Measurements from ENCODE around the gene PIM2.
"Not testable (repeated sequence)": the region's sequence is repeated elsewhere in the genome, so short reads cannot be mapped to it uniquely, and the experiment has no call there.

Gene PIM2

GRCh38 chrX:48890296-48890925, 28.4 kb downstream of the PIM2 start:
- Histone ChIP-seq H3K27ac (no peak overlapping the region), H3K79me2 (ENCODE audit: insufficient read depth, low read depth) (no peaks in the 10 kb centered on the region), H3K4me2 (no peak overlapping the region), H3K4me1 (ENCODE audit: low read depth, poor library complexity, severe bottlenecking) (peaks cover 10% of the 10 kb centered on the region), H3K36me3 (ENCODE audit: insufficient read depth) (no peaks in the 10 kb centered on the region), H3K4me3 (IDR thresholded peaks at IDR 0.05; ENCODE audit: insufficient read depth, low read depth, low read length) (no peak overlapping the region), H4K20me1 (ENCODE audit: insufficient read depth) (no peaks in the 10 kb centered on the region), H2AFZ (ENCODE audit: low read depth) (no peak overlapping the region), H3K27me3 (ENCODE audit: insufficient read depth, low read depth) (no peaks in the 10 kb centered on the region), H3K9ac (no peak overlapping the region)
- no peak for TF ChIP-seq CTCF (conservative IDR thresholded peaks at IDR 0.05; ENCODE audit: low read depth, low read length)

GRCh38 chrX:48886586-48886985, 32.2 kb downstream of the PIM2 start:
- not testable (repeated sequence) for H4K20me1 ChIP-seq (ENCODE audit: insufficient read depth); H3K36me3 ChIP-seq (ENCODE audit: insufficient read depth); H3K4me2 ChIP-seq; H3K9ac ChIP-seq; H3K79me2 ChIP-seq (ENCODE audit: insufficient read depth, low read depth); H3K27ac ChIP-seq; H3K4me1 ChIP-seq (ENCODE audit: low read depth, poor library complexity, severe bottlenecking); H3K4me3 ChIP-seq (IDR thresholded peaks at IDR 0.05; ENCODE audit: insufficient read depth, low read depth, low read length); H3K27me3 ChIP-seq (ENCODE audit: insufficient read depth, low read depth); H2AFZ ChIP-seq (ENCODE audit: low read depth)

GRCh38 chrX:48883729-48884128, 35.1 kb downstream of the PIM2 start:
- no peak overlapping the region for H3K4me3 ChIP-seq (IDR thresholded peaks at IDR 0.05; ENCODE audit: insufficient read depth, low read depth, low read length)
- no peaks in the 10 kb centered on the region for H3K4me1 ChIP-seq (ENCODE audit: low read depth, poor library complexity, severe bottlenecking)
- no peak for TF ChIP-seq CTCF (conservative IDR thresholded peaks at IDR 0.05; ENCODE audit: low read depth, low read length)
- H3K4me2 ChIP-seq: no peak overlapping the region
- H2AFZ ChIP-seq (ENCODE audit: low read depth): no peak overlapping the region
- H3K79me2 ChIP-seq (ENCODE audit: insufficient read depth, low read depth): no peaks in the 10 kb centered on the region
- no peak overlapping the region for H3K27ac ChIP-seq
- no peaks in the 10 kb centered on the region for H3K36me3 ChIP-seq (ENCODE audit: insufficient read depth)
- no peak overlapping the region for H3K9ac ChIP-seq
- H3K27me3 ChIP-seq (ENCODE audit: insufficient read depth, low read depth): no peaks in the 10 kb centered on the region
- H4K20me1 ChIP-seq (ENCODE audit: insufficient read depth): no peaks in the 10 kb centered on the region

GRCh38 chrX:48876944-48877343, 41.9 kb downstream of the PIM2 start:
- not testable (repeated sequence) for H3K4me1 ChIP-seq (ENCODE audit: low read depth, poor library complexity, severe bottlenecking); H3K36me3 ChIP-seq (ENCODE audit: insufficient read depth); H3K27me3 ChIP-seq (ENCODE audit: insufficient read depth, low read depth); H4K20me1 ChIP-seq (ENCODE audit: insufficient read depth); H3K9ac ChIP-seq; H3K4me2 ChIP-seq; H3K79me2 ChIP-seq (ENCODE audit: insufficient read depth, low read depth); H3K4me3 ChIP-seq (IDR thresholded peaks at IDR 0.05; ENCODE audit: insufficient read depth, low read depth, low read length); H2AFZ ChIP-seq (ENCODE audit: low read depth); H3K27ac ChIP-seq

GRCh38 chrX:48872017-48872416, 46.8 kb downstream of the PIM2 start:
- not testable (repeated sequence) for H3K27ac ChIP-seq; H3K36me3 ChIP-seq (ENCODE audit: insufficient read depth); H2AFZ ChIP-seq (ENCODE audit: low read depth); H3K4me3 ChIP-seq (IDR thresholded peaks at IDR 0.05; ENCODE audit: insufficient read depth, low read depth, low read length); H3K4me1 ChIP-seq (ENCODE audit: low read depth, poor library complexity, severe bottlenecking); H3K9ac ChIP-seq; H3K4me2 ChIP-seq; H3K79me2 ChIP-seq (ENCODE audit: insufficient read depth, low read depth); H3K27me3 ChIP-seq (ENCODE audit: insufficient read depth, low read depth); H4K20me1 ChIP-seq (ENCODE audit: insufficient read depth)

- Histone ChIP-seq H3K4me3 (IDR thresholded peaks at IDR 0.05; ENCODE audit: insufficient read depth, low read depth, low read length) (no peak overlapping the region), H3K36me3 (ENCODE audit: insufficient read depth) (no peaks in the 10 kb centered on the region), H3K4me2 (no peak overlapping the region), H3K9ac (no peak overlapping the region), H4K20me1 (ENCODE audit: insufficient read depth) (no peaks in the 10 kb centered on the region), H3K27me3 (ENCODE audit: insufficient read depth, low read depth) (no peaks in the 10 kb centered on the region), H3K79me2 (ENCODE audit: insufficient read depth, low read depth) (no peaks in the 10 kb centered on the region), H3K27ac (no peak overlapping the region), H3K4me1 (ENCODE audit: low read depth, poor library complexity, severe bottlenecking) (no peaks in the 10 kb centered on the region), H2AFZ (ENCODE audit: low read depth) (no peak overlapping the region)
- no peak for TF ChIP-seq CTCF (conservative IDR thresholded peaks at IDR 0.05; ENCODE audit: low read depth, low read length)
Observed at GRCh38 chrX:48864210-48864609, 54.6 kb downstream of the PIM2 start.
